Prostate gland (tissue), 2 donors: ENCODE data around the gene CSNK1G1. TPM values are rescaled to one million over a fixed set of nuclear protein-coding genes. Genes with fewer than 3 reads are reported as not detected.

Source experiments
- DNase-seq: peaks from one replicate; pipeline ENCODE4 v3.0.0-alpha.2; 2019; ENCODE audit warnings: low spot score
- H3K27ac ChIP-seq, 2 donors: fragments of 200-600 bp; sonication (generic); 2 replicates each; pipeline ENCODE4 v1.5.1; 2017 to 2019
- H3K27me3 ChIP-seq: fragments of 200-600 bp; sonication (generic); replicated peaks from 2 replicates; pipeline ENCODE4 v1.5.1; 2019; ENCODE audit not compliant: insufficient read depth
- H3K36me3 ChIP-seq, 2 donors: fragments of 200-600 bp; sonication (generic); 1 replicate in 1 of 2; 2 replicates in 1 of 2; pipeline versions ENCODE4 v1.5.1 to v1.8.1; 2017 to 2019
- H3K4me1 ChIP-seq: fragments of 200-600 bp; sonication (generic); replicated peaks from 2 replicates; pipeline ENCODE4 v1.5.1; 2019
- H3K4me3 ChIP-seq, 2 donors: fragments of 200-600 bp; sonication (generic); 2 replicates each; pipeline ENCODE4 v1.5.1; 2017 to 2019
- H3K9me3 ChIP-seq: fragments of 200-600 bp; sonication (generic); 2 replicates; pipeline ENCODE4 v1.5.1; 2017
- CTCF ChIP-seq, 4 experiments: fragments of 200-600 bp in 2 of 4; fragments of 450-650 bp in 2 of 4; sonication (generic) in 2 of 4; IDR thresholded peaks; 1 replicate in 3 of 4; 2 replicates in 1 of 4; pipeline ENCODE4 v1.5.1; 2016 to 2019; ENCODE audit warnings: antibody characterized with exemption in 4 of 4, mild to moderate bottlenecking in 2 of 4, moderate library complexity in 2 of 4
- POLR2A ChIP-seq: fragments of 450-650 bp; IDR thresholded peaks from one replicate; pipeline ENCODE4 v1.6.1; 2016; ENCODE audit warnings: antibody characterized with exemption, mild to moderate bottlenecking
- POLR2AphosphoS5 ChIP-seq: sonication (generic); formaldehyde crosslinking; IDR thresholded peaks from one replicate; pipeline ENCODE4 v1.6.1; 2017; ENCODE audit warnings: antibody characterized with exemption
- WGBS: methylation state at CpG from one replicate; pipeline ENCODE4 v1.1.5; 2018; 5-methylcytosine and 5-hydroxymethylcytosine counted together
- intact Hi-C: fragments of 100-400 bp; cut with DNase I; formaldehyde crosslinking; loops from one replicate; pipeline ENCODE4 v1.14.2; 2022
- total RNA-seq, 2 donors: library from RNA; depleted of rRNA; stranded (reverse); fragments of >200 nt; gene quantifications; one replicate each; pipeline ENCODE4 v1.1.0, GENCODE V29; 2016

Gene CSNK1G1
- total RNA-seq, 2 donors from 2014 or later, result 9.2 to 20.6 TPM

- 90% methylated on average over 4 of the region's 4 CpGs for WGBS
- peaks cover 25% of the 10 kb centered on the region in 2 donors for H3K36me3 ChIP-seq
- DNase-seq, result no peak
- H3K27me3 ChIP-seq, result no peaks in the 10 kb centered on the region
- H3K27ac ChIP-seq, result no peak overlapping the region
- H3K4me1 ChIP-seq, result no peaks in the 10 kb centered on the region
- TF ChIP-seq POLR2AphosphoS5 (no peak), CTCF (IDR thresholded peaks at IDR 0.05) (no peak), POLR2A (no peak)
- H3K9me3 ChIP-seq, result no peaks in the 10 kb centered on the region
- H3K4me3 ChIP-seq, result no peak overlapping the region
- intact Hi-C loops, result no loop called here
Observed at GRCh38 chr15:64132217-64132616, 223.8 kb downstream of the CSNK1G1 start.

GRCh38 chr15:64131547-64131946, 224.4 kb downstream of the CSNK1G1 start:
- no peak for DNase-seq
- Histone ChIP-seq H3K4me3 (no peak overlapping the region), H3K27me3 (no peaks in the 10 kb centered on the region), H3K4me1 (no peaks in the 10 kb centered on the region), H3K9me3 (no peaks in the 10 kb centered on the region), H3K36me3 (peaks cover 18 to 25% of the 10 kb centered on the region in 2 donors), H3K27ac (no peak overlapping the region)
- intact Hi-C loops, result no loop called here
- WGBS, result 95% methylated on average over 7 of the region's 7 CpGs
- TF ChIP-seq CTCF (IDR thresholded peaks at IDR 0.05) (no peak), POLR2AphosphoS5 (no peak), POLR2A (no peak)

GRCh38 chr15:64130159-64130558, 225.8 kb downstream of the CSNK1G1 start:
- H3K27me3 ChIP-seq, result no peaks in the 10 kb centered on the region
- 90% methylated on average over 3 of the region's 3 CpGs for WGBS
- TF ChIP-seq POLR2AphosphoS5, result no peak
- TF ChIP-seq POLR2A, result no peak
- TF ChIP-seq CTCF (IDR thresholded peaks at IDR 0.05), result no peak
- H3K9me3 ChIP-seq, result no peaks in the 10 kb centered on the region
- no peak overlapping the region for H3K4me3 ChIP-seq
- no peak for DNase-seq
- peaks cover 11 to 17% of the 10 kb centered on the region in 2 donors for H3K36me3 ChIP-seq
- H3K27ac ChIP-seq, result no peak overlapping the region
- no peaks in the 10 kb centered on the region for H3K4me1 ChIP-seq
- intact Hi-C loops, result no loop called here

- DNase-seq, result no peak
- intact Hi-C loops, result no loop called here
- TF ChIP-seq POLR2AphosphoS5 (no peak), POLR2A (no peak)
- H3K4me3 ChIP-seq, result no peak overlapping the region
- H3K4me1 ChIP-seq, result no peaks in the 10 kb centered on the region
- 50% methylated on average over 6 of the region's 6 CpGs for WGBS
- peaks cover 12 to 16% of the 10 kb centered on the region in 2 donors for H3K36me3 ChIP-seq
- H3K27me3 ChIP-seq, result no peaks in the 10 kb centered on the region
- no peak overlapping the region for H3K27ac ChIP-seq
- H3K9me3 ChIP-seq, result no peaks in the 10 kb centered on the region
Observed at GRCh38 chr15:64127521-64128270, 228.3 kb downstream of the CSNK1G1 start.

GRCh38 chr15:64125978-64126377, 230.0 kb downstream of the CSNK1G1 start:
- no peaks in the 10 kb centered on the region for H3K27me3 ChIP-seq
- 47% methylated on average over 3 of the region's 3 CpGs for WGBS
- H3K4me3 ChIP-seq, result no peak overlapping the region
- no peaks in the 10 kb centered on the region for H3K4me1 ChIP-seq
- H3K27ac ChIP-seq, result no peak overlapping the region
- H3K9me3 ChIP-seq, result no peaks in the 10 kb centered on the region
- intact Hi-C loops, result no loop called here
- no peak for DNase-seq
- peaks cover 3 to 16% of the 10 kb centered on the region in 2 donors for H3K36me3 ChIP-seq
- TF ChIP-seq POLR2A (no peak), CTCF (IDR thresholded peaks at IDR 0.05) (no peak), POLR2AphosphoS5 (no peak)
